GM12878 (cell line): ENCODE results near the gene UNC13B. TPM values are rescaled to one million over a fixed set of nuclear protein-coding genes. Genes with fewer than 3 reads are reported as not detected.

Source experiments
- ATAC-seq: fragments of 200-7000 bp; cut with Tn5 transposase; 3 replicates; pipeline ENCODE4 v1.9.1; 2020; ENCODE audit warnings: mild to moderate bottlenecking, moderate library complexity
- BruUV-seq: library from RNA; stranded (reverse); fragments of 400-500 nt; replicated peaks from 2 replicates; lab custom pipeline; 2021; lab: Mats Ljungman, UMichigan
- CTCF ChIA-PET: fragments of 300-600 bp; sonication (Branson Sonifier 250); formaldehyde crosslinking; extraction: SDS; loops from one replicate; lab custom pipeline; 2021; ENCODE audit warnings: inconsistent platforms; lab: Yijun Ruan, JAX
- POLR2A ChIA-PET: fragments of 350-600 bp; formaldehyde crosslinking; extraction: SDS; loops from one replicate; lab custom pipeline; 2021; ENCODE audit warnings: inconsistent platforms; lab: Charles Lee
- RAD21 ChIA-PET: fragments of 300-600 bp; sonication (Branson Sonifier 250); formaldehyde crosslinking; loops from one replicate; lab custom pipeline; 2023; ENCODE audit warnings: antibody characterized with exemption; ENCODE audit not compliant: unreplicated experiment; lab: Charles Lee
- SMC1A ChIA-PET: fragments of 300-600 bp; sonication (Branson Sonifier 250); formaldehyde crosslinking; loops from one replicate; lab custom pipeline; 2023; ENCODE audit not compliant: unreplicated experiment, uncharacterized antibody; lab: Charles Lee
- DNase-seq: peaks from one replicate; pipeline ENCODE4 v3.0.0-alpha.2; 2011; ENCODE audit warnings: low read depth, low spot score
- FAIRE-seq: peaks from 3 replicates; lab custom pipeline; 2011; peaks lifted over from hg19 to GRCh38; lab: Jason Lieb, UNC
- H2AFZ ChIP-seq: 2 replicates; pipeline ENCODE4 v1.6.0; 2011; ENCODE audit warnings: low read depth, low read length, control low read depth; ENCODE audit not compliant: control insufficient read depth
- H3K27ac ChIP-seq: 2 replicates; pipeline ENCODE4 v1.5.1; 2011; ENCODE audit warnings: control low read depth; ENCODE audit not compliant: control insufficient read depth, insufficient read depth
- H3K27me3 ChIP-seq, 2 experiments: replicated peaks in 1 of 2; 2 replicates each; pipeline versions ENCODE4 v1.6.0 to v1.6.1; 2011; ENCODE audit warnings: low read length in 1 of 2; ENCODE audit not compliant: control insufficient read depth in 2 of 2, insufficient read depth in 2 of 2
- H3K36me3 ChIP-seq, 2 experiments: 2 replicates each; pipeline ENCODE4 v1.5.1; 2011; ENCODE audit warnings: low read length in 1 of 2; ENCODE audit not compliant: control insufficient read depth in 2 of 2, insufficient read depth in 2 of 2
- H3K4me1 ChIP-seq: 2 replicates; pipeline ENCODE4 v1.6.1; 2011; ENCODE audit warnings: mild to moderate bottlenecking, low read length, moderate library complexity, mixed read lengths; ENCODE audit not compliant: control insufficient read depth, insufficient read depth
- H3K4me2 ChIP-seq: 2 replicates; pipeline ENCODE4 v1.6.0; 2011; ENCODE audit warnings: control low read depth; ENCODE audit not compliant: control insufficient read depth, insufficient read depth
- H3K4me3 ChIP-seq: fragments of 200-600 bp; sonication (generic); 2 replicates; pipeline ENCODE4 v1.5.1; 2016
- H3K79me2 ChIP-seq: 2 replicates; pipeline ENCODE4 v1.6.0; 2011; ENCODE audit warnings: low read length; ENCODE audit not compliant: control insufficient read depth, insufficient read depth
- H3K9ac ChIP-seq: 2 replicates; pipeline ENCODE4 v1.8.0; 2011; ENCODE audit warnings: low read length, control low read depth, mixed read lengths; ENCODE audit not compliant: control insufficient read depth, insufficient read depth
- H3K9me3 ChIP-seq: replicated peaks from 3 replicates; pipeline ENCODE4 v1.5.1; 2011; ENCODE audit warnings: mild to moderate bottlenecking, low read length; ENCODE audit not compliant: control insufficient read depth, insufficient read depth
- H4K20me1 ChIP-seq: 2 replicates; pipeline ENCODE4 v1.6.0; 2011; ENCODE audit not compliant: control insufficient read depth, insufficient read depth
- HDAC2 ChIP-seq: fragments of 200-600 bp; sonication (generic); IDR thresholded peaks from 2 replicates; pipeline ENCODE4 v1.6.1; 2017
- NFYA ChIP-seq: IDR thresholded peaks from 2 replicates; pipeline ENCODE4 v1.6.1; 2011; ENCODE audit warnings: low read depth, mild to moderate bottlenecking, low read length, improper control_type of control experiment, borderline replicate concordance
- ZBTB4 ChIP-seq: fragments of 450-650 bp; formaldehyde crosslinking; IDR thresholded peaks from 2 replicates; pipeline ENCODE4 v1.4.0; 2022; ENCODE audit warnings: mild to moderate bottlenecking, moderate library complexity
- ZNF207 ChIP-seq: fragments of 450-650 bp; IDR thresholded peaks from 2 replicates; pipeline ENCODE4 v1.6.1; 2014; ENCODE audit warnings: antibody characterized with exemption, mild to moderate bottlenecking, borderline replicate concordance
- ZNF274 ChIP-seq: IDR thresholded peaks from one replicate; pipeline ENCODE4 v1.8.0; 2011; ENCODE audit not compliant: insufficient read length, insufficient read depth
- WGBS: methylation state at CpG from one replicate; pipeline ENCODE4 v1.1.6; 2016; ENCODE audit warnings: low lambda C conversion rate; ENCODE audit not compliant: insufficient replicate concordance, insufficient coverage; ENCODE audit errors: missing lambda C conversion rate; 5-methylcytosine and 5-hydroxymethylcytosine counted together
- in situ Hi-C: fragments of 300-500 bp; cut with MboI; formaldehyde crosslinking; loops from 9 replicates; pipeline ENCODE4 v1.14.3; 2018; ENCODE audit warnings: mixed read lengths
- intact Hi-C: fragments of 100-400 bp; cut with micrococcal nuclease; formaldehyde crosslinking; loops from one replicate; pipeline ENCODE4 v1.14.2; 2022; ENCODE audit not compliant: unreplicated experiment
- polyA plus RNA-seq, 11 experiments: library from polyadenylated mRNA; depleted of rRNA in 4 of 11; unstranded in 6 of 11; stranded (reverse) in 5 of 11; fragments of >200 nt; fragmentation: Nextera tagmentation in 4 of 11; fragmentation: Illumina TruSeq in 1 of 11; extraction: Ambion mirVana in 4 of 11; extraction: Trizol in 1 of 11; gene quantifications; 1 replicate in 1 of 11; 2 replicates in 10 of 11; pipeline versions ENCODE4 v1.2.1 to v1.2.3, GENCODE V29; 2011 to 2016; ENCODE audit warnings: inconsistent platforms in 2 of 11, missing spikeins in 2 of 11, low read depth in 1 of 11
- total RNA-seq, 4 experiments: library from RNA; depleted of rRNA in 3 of 4; stranded (reverse); fragments of >200 nt in 3 of 4; fragmentation: Illumina TruSeq in 1 of 4; extraction: Trizol in 1 of 4; gene quantifications; 2 replicates each; pipeline versions ENCODE4 v1.2.1 to v1.2.3, GENCODE V29; 2013 to 2021
- TF ChIP-seq, protein P1 (sequence below): fragments of 450-650 bp; IDR thresholded peaks from 2 replicates; pipeline ENCODE4 v1.6.1; 2016; ENCODE audit warnings: mild to moderate bottlenecking

The UNC13B gene
- total and polyA plus RNA-seq, 10 of the 15 experiments (the other 5 are each of a cell fraction or from before 2014, with no cell fraction given) = under 0.01 to 0.42 (median 0.06) TPM; not detected in 4

GRCh38 chr9:35274993-35275392, 113.2 kb downstream of the UNC13B start:
- ChIA-PET CTCF (interaction anchor here (0.6 kb wide), 1 partner anchor 116 kb away, joined by 3 read pairs; no protein-coding TSS in a partner anchor), POLR2A (no interaction called here), RAD21 (no interaction called here), SMC1A (no interaction called here)
- DNase-seq (no peak), ATAC-seq (no peak), FAIRE-seq (no peak)
- no peaks in the 10 kb centered on the region for H4K20me1 ChIP-seq
- BruUV-seq = no TSS peak
- no peaks in the 10 kb centered on the region for H3K36me3 ChIP-seq
- no peaks in the 10 kb centered on the region for H3K27me3 ChIP-seq
- no peak overlapping the region for H3K4me2 ChIP-seq
- no peak overlapping the region for H3K9ac ChIP-seq
- H3K27ac ChIP-seq = no peak overlapping the region
- H2AFZ ChIP-seq = no peak overlapping the region
- H3K79me2 ChIP-seq = no peaks in the 10 kb centered on the region
- TF ChIP-seq, protein P1, sequence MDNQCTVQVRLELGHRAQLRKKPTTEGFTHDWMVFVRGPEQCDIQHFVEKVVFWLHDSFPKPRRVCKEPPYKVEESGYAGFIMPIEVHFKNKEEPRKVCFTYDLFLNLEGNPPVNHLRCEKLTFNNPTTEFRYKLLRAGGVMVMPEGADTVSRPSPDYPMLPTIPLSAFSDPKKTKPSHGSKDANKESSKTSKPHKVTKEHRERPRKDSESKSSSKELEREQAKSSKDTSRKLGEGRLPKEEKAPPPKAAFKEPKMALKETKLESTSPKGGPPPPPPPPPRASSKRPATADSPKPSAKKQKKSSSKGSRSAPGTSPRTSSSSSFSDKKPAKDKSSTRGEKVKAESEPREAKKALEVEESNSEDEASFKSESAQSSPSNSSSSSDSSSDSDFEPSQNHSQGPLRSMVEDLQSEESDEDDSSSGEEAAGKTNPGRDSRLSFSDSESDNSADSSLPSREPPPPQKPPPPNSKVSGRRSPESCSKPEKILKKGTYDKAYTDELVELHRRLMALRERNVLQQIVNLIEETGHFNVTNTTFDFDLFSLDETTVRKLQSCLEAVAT = no peak
- no peak for TF ChIP-seq NFYA
- no peak for TF ChIP-seq ZNF207
- TF ChIP-seq ZBTB4 = no peak
- no peak for TF ChIP-seq ZNF274
- no peak for TF ChIP-seq HDAC2
- no peaks in the 10 kb centered on the region for H3K9me3 ChIP-seq
- H3K4me3 ChIP-seq = no peak overlapping the region
- 30% methylated on average over 2 of the region's 2 CpGs for WGBS
- peaks cover 5% of the 10 kb centered on the region for H3K4me1 ChIP-seq
- intact Hi-C loops = no loop called here
- in situ Hi-C loops = no loop called here
